ENCODE results near the gene CGRRF1.

Gene CGRRF1

DNA sequence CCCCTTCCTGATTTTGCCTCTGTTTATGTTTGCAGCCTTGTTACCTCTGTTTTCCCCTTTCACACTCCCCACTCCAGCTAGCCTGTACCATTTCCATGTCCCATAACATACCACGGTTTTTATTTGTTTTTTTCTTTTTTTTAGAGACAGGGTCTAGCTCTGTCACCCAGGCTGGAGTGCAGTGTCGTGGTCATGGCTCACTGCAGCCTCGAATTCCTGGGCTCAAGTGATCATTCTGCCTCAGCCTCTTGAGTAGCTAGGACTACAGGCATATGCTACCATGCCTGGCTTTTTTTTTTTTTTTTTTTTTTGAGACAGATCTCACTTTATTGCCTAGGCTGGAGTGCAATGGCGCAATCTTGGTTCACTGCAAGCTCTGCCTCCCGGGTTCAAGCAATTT, 38.8 kb downstream of the CGRRF1 start:
- no peak for DNase-seq (ENCODE audit: low spot score)

DNA sequence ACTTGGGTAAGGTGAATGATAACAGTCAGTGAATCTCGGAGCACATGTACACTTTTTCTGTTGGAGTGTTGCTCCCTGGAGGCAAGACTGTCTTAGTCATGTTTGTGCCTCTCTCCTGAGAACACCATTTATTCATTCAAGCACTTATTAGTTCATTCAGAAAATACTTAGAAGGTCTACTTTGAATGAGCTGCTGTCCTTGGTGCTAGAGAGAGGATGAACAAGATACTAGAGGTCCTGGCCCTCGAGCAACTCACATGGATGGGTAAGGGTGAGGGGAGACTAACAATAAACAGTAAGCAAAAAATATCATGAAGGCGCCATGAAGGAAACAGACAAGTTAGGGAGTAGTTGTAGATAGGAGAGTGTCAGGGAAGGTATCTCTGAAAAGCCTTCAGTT, 40.2 kb downstream of the CGRRF1 start:
- DNase-seq (ENCODE audit: low spot score) = no peak

DNA sequence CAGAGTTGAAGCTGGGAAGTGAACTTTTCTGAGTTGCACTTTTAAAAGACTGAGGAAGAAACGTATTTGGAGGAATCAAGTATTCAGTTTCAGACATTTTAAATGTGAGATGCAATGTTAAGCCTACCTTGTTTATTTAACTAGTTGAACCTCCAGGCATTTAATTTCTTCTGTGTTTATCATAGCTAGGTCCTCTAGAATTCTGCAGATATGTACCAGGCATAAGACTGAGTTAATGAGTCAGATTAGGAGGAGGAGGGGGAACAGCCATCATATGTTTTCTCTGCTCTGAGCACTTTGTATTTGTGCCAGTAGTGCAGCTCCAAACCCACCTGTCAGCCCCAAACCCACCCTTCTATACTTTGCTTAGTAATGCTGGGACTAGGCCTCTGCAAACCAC, 40.8 kb downstream of the CGRRF1 start:
- no peak for DNase-seq (ENCODE audit: low spot score)

DNA sequence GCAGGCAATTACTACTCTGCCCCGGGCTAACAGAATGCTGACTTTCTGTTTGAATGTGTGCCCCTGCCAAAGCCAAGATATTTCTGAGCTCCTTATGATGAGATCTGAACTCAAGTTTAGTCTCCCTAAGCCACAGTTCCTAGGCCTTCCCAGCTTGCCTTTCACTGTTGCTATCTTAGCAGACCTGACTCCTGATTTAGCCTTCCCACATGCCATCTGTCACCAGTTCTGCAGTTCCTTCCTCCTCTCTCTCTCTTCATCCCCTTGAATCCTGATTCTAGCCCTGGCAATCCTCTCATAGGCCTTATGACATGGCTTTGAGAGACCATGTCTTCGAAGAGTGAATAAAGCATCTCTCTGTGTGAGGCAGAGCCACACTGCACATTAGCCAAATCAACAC, 44.7 kb downstream of the CGRRF1 start:
- peak; percentile 27 for DNase-seq (ENCODE audit: low spot score)

DNA sequence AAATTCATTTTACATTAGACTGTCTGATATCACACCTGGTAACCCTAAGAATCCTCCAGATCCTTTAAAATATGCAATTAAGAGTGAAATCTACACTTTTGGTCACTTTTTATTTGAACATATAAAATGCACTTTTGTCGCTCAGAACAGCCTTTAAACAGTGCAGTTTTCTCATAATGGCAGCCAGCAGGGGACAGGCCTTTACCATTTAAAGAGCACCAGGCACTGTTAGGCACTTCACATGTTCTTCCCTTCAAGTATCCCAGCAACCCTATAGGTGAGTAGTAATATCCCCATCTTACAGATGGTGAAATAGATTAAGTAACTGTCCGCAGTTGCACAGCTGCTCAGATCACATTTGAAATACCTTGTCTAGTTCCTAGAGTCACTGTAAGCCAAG, 45.9 kb downstream of the CGRRF1 start:
- no peak for DNase-seq (ENCODE audit: low spot score)

DNA sequence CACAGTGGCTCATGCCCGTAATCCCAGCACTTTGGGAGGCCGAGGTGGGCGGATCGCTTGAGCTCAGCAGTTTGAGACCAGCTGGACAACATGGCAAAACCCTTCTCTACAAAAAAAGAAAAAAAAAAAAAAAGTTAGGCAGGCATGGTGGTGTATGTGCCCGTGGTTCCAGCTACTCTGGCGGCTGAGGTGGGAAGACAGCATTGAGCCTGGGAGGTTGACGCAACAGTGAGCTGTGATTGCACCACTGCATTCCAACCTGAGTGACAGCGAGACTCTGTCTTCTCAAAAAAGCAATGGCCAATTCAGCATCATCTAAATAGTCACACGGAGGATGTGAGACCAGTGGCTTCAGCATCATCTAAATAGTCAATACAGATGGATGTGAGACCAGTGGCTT, 46.8 kb downstream of the CGRRF1 start:
- DNase-seq (ENCODE audit: low spot score) = no peak

DNA sequence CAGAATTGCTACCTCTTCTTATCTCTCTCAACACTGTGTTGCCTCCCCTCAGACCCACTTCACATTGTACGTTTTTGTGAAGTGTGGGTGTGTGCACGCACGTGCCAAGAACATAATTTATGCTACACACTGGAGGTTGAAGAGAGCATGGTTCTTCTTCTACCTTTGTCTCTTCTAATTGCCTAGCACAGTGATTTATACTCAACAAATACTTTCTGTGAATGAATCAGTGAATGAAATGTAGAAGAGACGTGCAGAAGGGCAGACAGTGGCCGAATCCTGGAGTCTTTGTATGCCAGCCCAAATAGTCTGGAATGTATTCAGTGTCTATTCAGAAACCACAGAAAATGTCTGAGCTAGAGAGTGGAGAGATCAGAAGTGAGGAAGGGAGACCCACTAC, 52.6 kb downstream of the CGRRF1 start:
- DNase-seq (ENCODE audit: low spot score) = no peak

DNA sequence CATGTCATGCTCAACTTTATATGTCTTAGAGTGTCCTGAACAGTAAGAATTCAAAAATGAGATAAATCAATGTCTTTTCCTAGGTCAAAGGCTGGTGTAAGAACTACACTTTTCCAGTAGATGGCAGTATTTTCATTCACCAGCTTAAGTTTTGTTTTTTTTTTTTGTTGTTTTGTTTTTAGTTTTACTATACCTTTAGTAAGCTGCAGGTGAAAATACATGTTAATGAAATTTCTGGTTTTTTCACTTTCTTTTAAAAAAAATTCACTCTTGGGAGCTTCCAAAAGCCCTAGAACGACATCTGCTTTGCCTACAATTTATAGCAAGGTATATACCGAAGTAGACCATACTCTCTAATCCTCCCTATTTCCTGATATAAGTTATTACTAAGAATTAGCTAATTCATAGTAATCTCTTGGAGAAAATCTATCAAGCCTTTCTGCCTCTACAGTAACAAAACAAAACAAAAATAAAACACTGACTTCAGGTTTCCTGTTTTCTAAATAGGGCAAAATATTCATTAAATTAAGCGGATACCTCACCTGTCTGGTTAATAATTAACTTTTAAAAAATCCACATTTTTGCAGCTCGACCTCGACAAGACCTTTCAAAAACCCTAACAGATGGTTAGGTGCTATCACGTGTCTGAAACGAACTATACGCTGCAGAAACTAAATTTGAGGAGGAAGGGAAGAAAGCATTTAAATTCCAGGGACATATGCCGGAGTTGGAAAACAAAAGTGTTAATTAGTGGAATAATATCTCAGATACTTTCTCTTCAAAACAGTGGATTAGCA, 54.6 kb downstream of the CGRRF1 start:
- no peak for DNase-seq (ENCODE audit: low spot score)

DNA sequence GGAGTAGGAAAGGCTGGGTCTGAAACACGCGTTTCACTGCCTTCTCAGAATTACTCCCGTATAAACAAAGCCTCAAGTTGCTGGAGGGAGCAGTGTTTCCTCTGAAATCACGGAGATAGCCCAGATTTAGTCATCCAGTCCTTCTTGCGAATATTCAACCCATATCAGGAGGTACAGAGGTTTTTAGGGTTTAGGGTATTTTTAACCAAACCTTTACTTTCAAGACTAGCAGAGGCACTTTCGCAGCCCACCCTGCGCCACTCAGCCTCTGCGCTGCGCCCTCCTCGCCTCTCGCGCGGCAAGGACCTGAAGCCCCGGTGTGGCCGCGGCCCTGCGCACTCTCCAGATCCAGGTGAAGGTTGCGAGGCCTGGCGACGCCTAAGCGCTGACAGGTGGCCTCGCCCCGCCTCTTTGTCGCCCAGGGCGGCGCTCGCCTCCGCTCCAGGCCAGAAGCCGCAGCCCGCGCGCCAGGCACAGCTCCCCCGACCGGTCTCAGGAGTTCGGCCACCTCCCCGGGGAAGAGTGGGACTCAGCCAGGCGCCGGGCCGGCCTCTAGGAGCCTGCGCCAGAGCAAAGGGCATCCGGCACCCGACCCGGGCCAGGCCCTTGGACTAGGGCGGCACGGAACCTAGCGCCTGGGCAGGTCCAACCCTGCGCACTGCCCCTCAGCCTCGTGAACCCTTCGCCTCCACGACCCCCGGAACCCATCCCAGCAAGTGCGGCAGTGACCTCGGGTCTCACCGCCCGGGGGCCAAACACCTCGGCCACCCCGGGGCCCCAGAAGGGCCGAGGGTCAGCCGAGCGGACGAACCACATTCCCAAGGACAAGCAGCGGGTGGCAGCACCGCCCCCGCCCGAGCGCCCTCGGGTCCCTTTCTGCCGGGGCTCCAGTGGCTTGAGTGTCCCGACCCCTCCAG, 55.4 kb downstream of the CGRRF1 start:
- peak; percentile 73 for DNase-seq (ENCODE audit: low spot score)

DNA sequence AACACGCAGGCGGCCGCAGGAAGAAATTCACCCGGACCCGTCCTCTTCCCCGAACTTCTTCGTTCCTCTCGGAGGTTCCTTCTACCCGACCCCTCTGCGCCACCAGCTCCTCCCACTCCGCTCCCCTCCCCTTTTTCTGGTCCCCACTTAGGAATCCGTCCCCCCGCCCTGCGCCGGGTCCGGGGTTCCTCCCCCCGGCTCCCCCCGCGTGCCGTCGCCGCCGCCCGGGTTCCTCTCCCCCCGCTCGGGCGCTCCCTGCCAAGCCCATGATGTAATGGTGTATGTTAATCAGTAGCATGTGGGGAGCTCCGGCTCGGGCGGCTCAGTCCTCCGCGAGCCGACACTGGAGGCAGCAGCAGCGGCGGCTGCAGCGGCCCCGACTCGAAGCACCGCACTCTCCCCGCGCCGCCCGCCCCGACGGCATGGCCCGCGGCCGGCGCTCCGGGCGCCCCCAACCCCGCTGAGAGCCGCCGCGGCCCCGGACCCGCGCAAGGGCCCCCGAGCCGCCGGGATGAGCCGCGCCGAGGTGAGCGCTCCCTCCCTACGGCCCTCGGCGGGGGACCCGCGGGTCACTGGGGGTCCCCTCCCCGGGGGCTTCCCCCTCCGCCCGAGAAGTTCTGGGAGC, 56.2 kb downstream of the CGRRF1 start:
- peak; percentile 81 for DNase-seq (ENCODE audit: low spot score)

DNA sequence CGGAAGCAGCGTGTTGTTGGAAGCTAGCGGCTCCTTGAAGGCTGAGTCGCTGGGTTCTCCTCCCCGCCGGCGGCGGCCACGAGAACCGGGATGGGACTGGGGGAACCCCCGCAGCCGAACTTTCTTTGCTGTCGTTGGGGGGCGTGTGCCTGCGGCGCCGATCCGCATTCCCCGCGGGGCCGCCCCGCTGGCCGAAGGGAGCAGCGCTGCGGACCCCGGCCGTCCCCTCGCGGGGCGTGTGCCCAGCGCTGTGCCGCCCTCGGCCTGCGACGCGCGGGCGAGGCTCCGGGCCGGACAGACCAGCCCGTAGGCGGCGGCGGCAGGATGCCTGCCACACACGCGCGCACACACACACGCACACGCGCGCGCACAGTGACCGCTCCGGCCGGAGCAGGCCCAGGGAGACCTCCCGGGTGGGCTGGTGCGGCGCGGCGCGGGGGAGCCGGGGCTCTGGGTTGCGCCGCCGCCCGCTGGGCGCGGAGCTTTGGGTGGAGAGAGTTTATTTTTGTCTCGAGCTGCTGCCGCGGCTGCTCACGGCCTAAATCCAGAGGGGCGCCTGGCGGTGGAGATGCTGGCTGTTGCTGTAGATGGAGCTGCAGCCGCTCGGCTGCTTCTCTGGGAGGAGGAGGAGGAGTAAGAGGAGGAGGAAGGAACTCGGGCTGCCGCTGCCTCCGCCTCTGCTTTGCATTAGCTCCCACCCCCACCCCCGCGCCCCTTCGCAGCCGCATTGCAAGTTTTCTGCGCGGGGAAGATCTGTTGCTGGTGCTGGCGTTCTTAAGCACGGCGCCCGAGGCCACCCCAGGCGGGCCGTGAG, 56.9 kb downstream of the CGRRF1 start, which contains the start of gene SAMD4A:
SAMD4A (plus strand) TSS at position 719 of the 814 bp plus-strand sequence. CDS start 789 bp downstream, outside the sequence.
- DNase-seq (ENCODE audit: low spot score) = peak; percentile 74

DNA sequence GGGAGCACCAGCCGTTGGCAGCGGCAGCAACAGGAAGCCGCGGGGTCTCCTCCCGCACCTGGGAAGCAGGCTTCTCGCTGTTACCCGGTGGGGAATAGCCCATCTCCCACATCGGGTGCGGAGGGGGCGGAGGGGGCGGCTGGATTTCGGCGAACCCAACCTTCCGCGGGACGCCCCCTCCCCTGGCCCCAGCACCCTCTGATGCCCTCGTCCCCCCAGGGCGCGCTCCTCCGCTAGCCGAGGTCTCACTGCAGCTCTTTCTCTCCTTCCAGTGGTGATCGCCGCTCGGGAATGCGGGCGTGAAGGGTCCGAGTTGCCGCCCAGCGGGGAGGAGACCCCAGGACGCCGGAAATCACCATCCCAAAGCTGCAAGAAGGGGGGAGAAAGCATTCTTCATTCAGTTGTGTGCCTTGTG, 57.5 kb downstream of the CGRRF1 start:
- no peak for DNase-seq (ENCODE audit: low spot score)

DNA sequence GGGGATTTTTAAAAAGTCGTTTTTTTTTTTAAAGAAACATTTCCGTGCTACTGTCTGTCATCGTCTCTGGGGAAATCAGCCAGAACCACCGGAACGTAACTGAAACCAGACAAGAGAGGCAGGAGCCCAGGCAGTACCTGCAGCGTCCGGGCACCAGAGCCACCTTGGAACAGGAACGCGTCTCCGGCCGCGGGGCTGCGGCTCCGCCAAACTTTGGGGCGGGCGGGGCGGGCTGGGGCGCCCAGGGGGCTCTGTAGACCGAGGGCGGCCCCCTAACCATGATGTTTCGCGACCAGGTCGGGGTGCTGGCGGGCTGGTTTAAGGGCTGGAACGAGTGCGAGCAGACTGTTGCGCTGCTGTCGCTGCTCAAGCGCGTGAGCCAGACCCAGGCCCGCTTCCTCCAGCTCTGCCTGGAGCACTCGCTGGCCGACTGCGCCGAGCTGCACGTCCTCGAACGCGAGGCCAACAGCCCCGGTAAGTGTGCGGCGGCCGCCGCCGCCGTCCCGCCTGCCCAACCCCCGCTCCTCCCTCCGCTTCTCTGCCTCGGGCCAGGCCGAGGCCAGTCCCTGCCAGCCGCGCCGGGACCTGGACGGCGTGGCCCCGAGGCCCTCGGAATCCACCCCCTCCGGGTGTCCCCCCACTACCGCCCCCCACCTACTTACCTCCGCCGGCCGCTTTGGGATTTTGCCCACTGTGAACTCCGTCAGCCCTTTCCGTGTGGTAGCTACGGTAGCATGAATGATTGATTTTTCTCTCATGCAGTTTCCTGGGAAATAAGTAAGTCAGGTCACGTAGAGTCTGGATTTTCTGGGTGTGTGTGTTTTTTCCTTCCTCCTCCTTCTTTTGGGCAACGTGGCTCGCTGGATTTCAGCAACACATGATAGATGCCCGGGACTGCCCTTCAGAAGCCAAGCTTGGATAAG, 58.2 kb downstream of the CGRRF1 start:
- peak; percentile 48 for DNase-seq (ENCODE audit: low spot score)

DNA sequence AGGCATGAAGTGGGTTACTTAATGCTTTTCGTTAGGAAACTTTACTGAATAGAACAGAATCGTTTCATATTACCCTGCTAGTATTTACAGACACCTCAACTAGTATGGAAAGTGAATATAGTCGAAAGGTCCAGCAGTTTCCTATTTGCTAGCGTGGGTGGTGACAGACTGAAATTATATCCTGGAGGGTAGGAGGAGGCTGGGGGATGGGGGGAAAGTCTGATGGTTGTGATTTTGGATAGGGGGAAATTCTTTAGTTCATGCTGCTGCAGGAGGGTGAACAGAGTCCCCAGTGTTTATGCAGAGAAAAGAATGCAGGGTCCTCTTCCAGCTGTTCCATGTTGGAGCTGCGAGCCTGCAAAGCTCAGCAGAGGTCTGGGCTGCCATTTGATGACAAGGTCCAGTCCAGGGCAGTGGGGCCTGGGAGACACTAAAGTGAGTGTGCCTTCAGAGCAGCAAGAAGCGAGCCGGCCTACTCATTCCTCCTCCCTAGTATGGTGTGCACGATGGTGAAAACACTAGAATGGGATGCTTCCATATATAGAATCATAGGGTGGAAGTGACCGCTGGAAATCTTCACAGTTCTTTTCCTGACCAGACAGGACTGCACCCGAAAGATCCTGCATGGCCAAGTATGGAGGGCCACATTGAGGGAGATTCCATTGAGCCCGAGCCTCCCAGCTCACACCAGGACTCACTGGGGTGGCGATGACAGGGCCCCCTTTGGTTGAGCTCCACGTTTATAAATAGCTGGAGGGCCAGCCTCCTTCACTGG, 59.3 kb downstream of the CGRRF1 start:
- no peak for DNase-seq (ENCODE audit: low spot score)

DNA sequence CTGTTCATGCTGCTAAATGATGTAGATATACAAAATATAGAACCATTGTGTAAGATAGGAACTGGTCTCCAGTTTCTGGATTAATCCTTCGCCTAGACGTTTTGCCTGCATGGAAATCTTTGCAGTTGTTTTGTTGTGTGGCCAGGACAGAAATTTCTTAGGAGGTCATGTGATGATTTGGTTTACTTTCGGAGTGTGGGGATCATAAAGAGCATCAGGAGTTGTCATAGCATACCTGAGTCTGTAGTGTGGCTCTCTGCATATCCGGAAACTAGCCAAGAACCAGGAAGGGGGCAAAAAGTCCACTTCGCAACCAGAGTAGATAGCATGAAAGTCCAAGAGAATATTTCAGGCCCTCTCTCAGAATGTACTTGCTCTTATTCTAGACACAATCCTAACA, 60.3 kb downstream of the CGRRF1 start:
- DNase-seq (ENCODE audit: low spot score) = no peak

DNA sequence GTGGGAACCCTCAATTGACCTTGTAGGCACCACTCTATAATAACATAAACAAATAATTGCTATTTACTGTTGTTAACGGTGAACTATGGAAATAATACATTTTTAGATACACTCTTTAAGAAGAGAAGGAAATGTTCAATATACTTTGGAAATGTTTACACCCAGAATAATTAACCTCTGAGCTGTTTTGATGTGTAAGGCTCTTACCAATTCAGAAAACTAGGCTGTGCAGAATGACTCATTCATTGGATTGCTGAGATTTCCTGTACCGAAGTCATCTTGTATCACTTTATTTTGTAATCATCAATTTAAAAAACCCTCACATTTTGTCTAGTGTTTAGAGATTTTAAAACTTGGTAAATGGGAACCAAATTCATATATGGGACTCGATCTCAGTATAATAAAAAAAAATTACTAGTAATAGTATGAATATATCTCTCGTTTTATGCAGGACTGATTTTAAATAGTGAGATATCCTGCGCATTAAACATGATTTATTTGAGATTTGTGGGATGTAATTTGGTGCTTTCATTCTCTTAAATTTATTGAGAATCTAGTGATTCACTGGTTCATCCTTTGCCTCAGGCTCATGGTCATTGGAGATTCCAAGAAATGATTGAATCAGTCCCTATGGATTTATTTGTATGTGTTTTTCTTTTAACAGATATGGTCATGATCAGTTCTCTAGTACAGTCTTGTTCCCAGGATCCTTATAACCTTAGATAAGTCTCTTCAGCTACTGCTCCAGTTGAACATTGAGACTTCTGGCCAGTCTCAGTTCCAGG, 61.1 kb downstream of the CGRRF1 start:
- no peak for DNase-seq (ENCODE audit: low spot score)

DNA sequence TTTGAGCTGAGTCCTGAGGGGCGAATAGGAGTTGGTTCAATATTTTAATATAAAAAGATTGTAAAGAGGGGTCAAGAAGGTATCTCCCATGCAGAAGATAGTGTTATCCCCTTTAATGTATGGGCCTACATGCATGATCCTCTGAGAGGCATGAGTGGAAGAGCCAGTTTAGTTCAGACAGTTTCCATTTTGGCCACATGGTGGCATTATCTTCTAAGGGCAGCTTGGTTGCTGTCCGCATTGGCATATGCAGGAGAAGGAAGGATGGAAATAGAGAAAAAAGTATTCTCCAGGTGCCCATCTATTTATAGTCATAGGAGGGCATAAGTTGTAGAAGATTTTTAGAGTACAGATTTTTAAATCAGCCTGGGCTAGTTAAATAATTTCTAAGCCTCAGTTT, 62.6 kb downstream of the CGRRF1 start:
- DNase-seq (ENCODE audit: low spot score) = no peak

DNA sequence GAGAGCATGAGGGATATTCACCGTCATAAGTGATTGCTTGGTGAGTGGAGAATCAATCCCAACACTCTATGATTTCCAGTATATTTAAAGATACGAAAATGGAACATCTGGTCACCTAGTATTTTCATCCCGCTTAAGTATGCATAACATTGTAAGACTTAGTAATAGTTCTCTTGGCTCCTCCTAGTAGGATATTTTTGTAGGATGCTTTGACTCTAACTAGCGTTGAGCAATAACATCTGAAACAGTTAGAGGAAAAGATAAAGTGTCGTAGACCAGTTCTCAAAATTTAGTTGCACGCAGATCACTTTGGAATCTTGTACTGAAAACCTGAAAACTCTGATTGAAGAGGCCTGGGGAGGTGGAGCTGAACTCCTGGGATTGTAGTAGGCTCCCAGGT, 64.8 kb downstream of the CGRRF1 start:
- no peak for DNase-seq (ENCODE audit: low spot score)

DNA sequence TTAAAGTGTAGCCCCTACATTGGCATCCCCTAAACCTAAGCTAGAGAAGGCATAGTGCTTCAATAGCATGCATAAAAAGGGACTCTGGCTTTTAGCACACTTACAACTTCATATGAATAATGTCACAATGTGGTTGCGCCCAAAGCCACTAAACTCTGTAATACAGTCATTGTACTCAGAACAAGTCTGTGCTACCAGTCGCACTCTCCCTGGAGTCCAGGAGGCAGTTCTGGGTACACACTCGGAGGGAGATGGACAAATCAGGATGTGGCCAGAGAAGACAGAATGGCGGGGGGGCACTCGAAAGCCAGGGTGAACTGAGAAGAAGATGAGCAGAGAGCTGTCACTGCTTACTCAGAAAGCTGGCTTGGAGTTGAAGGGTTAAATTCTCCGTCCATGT, 67.8 kb downstream of the CGRRF1 start:
- DNase-seq (ENCODE audit: low spot score) = no peak

Data from D341Med (cell line).